Keratinocyte (primary cell): ENCODE data around the gene CEP120.

Source experiments
- EZH2 ChIP-seq: IDR thresholded peaks from one replicate; pipeline ENCODE4 v1.6.1; 2012; ENCODE audit warnings: inconsistent platforms, mild to moderate bottlenecking, low read length, moderate library complexity
- TF ChIP-seq, protein P1 (sequence below), 3 experiments: IDR thresholded peaks in 1 of 3; conservative IDR thresholded peaks in 1 of 3; optimal IDR thresholded peaks in 1 of 3; 2 replicates in 2 of 3; 3 replicates in 1 of 3; pipeline versions ENCODE3 to v1.5.1; 2011; ENCODE audit warnings: low read length in 3 of 3, mild to moderate bottlenecking in 3 of 3, moderate library complexity in 2 of 3, control low read depth in 1 of 3, inconsistent platforms in 1 of 3; ENCODE audit not compliant: insufficient read depth in 2 of 3; ENCODE audit errors: extremely low read depth in 1 of 3

DNA sequence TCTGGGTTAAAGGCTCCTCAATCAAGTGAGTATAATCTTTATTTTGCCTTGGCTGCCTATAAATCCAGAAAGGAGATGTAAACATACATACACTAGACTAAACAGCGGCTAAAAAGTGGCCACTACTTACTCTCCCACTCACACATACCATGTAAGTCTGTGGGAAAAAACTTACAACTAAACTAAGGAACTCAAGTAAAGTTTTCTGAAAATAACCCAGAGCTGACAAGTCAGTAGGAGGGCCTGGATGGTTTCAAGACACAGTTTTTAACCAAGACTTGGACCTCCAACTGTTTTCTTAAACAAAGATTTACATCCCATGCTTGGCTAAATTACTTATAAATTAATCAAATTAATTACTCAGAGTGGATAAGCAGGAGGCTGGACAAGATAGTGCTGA lies 64.5 kb downstream of the CEP120 start:
- TF ChIP-seq, protein P1, sequence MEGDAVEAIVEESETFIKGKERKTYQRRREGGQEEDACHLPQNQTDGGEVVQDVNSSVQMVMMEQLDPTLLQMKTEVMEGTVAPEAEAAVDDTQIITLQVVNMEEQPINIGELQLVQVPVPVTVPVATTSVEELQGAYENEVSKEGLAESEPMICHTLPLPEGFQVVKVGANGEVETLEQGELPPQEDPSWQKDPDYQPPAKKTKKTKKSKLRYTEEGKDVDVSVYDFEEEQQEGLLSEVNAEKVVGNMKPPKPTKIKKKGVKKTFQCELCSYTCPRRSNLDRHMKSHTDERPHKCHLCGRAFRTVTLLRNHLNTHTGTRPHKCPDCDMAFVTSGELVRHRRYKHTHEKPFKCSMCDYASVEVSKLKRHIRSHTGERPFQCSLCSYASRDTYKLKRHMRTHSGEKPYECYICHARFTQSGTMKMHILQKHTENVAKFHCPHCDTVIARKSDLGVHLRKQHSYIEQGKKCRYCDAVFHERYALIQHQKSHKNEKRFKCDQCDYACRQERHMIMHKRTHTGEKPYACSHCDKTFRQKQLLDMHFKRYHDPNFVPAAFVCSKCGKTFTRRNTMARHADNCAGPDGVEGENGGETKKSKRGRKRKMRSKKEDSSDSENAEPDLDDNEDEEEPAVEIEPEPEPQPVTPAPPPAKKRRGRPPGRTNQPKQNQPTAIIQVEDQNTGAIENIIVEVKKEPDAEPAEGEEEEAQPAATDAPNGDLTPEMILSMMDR (optimal IDR thresholded peaks at IDR 0.05 in 1 of 3, IDR thresholded peaks at IDR 0.05 in 1 of 3, conservative IDR thresholded peaks at IDR 0.05 in 1 of 3; ENCODE audit: extremely low read depth in 1 of 3, insufficient read depth in 2 of 3, low read length in 3 of 3), result no peak
- no peak for TF ChIP-seq EZH2
